HG02610 (cell line): ENCODE data around the gene NWD2.

ENCODE experiments used
- ATAC-seq: cut with Tn5 transposase; IDR thresholded peaks from one replicate; pipeline ENCODE4 v1.9.1; 2021; ENCODE audit warnings: mild to moderate bottlenecking, moderate library complexity; ENCODE audit not compliant: unreplicated experiment

The NWD2 gene

DNA sequence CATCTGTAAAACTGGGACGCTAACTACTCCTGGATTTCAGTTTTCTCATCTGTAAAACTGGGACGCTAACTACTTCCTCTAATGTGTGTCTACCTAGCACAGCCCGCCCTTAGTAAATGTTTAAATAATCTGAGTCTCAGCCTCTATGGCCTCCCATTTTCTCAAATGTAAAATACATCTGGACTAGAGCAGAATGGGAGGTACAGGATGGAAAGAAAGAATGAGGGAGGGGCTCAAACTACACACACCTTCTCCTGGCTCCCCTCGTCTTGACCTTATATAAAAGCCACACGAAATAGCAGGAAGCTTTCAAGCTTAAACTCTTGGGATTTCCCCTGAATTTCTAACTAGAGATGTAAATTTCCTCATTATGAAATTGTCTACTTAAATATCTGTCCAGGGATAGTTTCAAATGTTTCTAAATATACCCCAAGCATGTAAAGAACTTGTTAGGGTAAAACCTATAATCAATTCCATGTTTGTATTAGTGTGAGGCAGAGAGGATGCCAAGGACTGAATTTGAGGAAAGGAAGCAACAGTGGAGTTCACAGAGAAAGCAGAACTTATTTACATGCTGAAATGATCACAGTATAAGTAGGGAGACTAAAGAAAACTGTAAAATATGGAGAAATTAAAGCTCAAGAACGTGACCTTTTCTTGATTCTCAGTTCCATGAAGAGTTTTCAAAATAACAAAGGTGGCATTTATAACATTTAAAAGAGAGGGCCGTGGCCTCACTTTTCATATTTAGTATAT is 220.0 kb downstream of the NWD2 start:
- ATAC-seq, result no peak

DNA sequence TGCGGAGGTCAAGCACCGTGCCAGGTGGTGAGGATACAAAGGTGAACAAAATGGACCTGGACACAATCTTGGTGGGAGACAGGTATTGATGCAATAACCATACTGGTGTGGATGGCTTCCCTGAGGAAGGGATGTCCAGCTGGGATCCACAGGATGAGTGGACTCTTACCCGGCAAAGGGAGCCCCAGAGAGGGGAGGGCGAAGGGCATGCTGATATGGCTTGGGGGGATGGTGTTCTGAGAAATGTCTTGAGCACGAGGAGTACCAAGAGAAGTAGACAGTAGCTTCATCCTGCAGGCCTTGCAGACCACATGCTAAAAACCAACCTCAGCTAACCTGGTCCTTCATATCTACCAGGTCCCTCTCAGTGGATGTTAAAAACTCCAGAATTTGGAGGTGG is 220.8 kb downstream of the NWD2 start:
- no peak for ATAC-seq

DNA sequence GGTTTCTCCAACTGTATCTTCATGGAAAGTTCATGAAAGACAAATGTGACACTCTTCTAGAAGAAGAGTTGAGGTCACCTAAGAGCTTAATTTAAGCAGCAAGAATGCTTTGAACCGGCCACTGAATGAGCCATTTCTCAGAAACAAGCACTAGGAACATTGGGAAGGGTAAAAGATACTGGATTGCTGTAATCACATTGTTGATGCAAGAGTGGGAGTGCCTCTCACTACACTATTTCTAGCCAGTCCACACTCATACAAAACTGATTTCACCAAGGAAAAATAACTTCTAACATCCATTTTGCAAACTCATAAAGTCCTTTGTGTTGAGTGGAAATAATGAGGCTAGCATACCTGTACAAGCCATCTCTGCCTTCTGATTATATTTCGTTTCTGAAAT is 221.3 kb downstream of the NWD2 start:
- no peak for ATAC-seq

DNA sequence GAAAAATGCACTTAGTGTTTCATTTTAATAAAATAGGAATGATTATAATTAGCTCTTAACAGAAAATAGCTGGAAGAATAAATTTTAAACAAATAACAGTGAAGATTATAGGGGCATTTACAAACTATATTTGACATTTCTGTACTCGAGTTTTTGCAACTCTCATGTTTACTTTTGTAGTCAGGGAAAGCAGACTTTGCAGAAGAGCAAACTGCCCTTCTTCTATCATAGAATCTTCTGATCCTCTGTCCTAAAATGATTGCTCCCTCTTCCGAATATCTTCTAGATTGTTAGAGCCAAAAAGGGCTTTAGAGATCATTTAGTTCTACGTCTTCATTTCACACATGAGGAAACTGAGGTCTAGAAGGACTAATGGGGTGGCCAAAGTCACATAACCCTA is 222.7 kb downstream of the NWD2 start:
- ATAC-seq, result no peak

DNA sequence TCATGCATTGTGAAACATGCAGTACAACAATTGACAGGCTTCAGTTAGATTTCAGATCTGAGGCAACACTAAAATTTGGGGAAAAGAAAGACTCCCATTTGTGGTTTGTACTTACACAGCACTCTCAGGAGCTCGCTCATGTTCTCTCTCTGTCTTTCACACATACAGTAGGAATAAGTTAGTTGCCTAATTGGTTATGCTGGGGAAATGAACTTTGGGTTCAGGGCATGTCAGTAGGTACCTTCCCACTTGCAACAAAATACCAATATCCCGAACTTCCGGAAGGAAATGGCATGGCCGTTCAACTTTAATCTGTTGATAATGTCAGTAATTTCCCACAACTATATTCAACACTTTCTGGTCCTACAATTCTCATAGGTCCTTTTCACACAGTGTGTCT is 223.3 kb downstream of the NWD2 start:
- ATAC-seq, result no peak

DNA sequence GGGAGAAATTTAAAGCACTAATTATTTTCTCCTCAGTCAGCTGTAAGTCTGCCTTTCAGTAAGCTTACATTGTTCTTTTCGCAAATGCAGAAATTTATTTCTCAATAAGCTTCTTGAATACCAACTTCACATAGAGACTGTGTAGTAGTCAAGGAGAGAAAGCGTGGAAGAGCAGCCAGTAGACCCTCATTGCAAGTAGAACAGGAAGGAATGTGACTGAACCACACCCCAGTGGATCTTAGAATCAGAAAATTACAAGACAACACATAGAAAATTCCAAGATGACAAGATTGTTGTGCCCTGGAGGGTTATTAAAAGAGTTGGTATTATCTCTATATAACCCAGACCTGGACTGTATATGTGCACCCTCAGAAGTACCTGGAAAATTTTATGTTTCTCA is 224.7 kb downstream of the NWD2 start:
- ATAC-seq, result no peak

DNA sequence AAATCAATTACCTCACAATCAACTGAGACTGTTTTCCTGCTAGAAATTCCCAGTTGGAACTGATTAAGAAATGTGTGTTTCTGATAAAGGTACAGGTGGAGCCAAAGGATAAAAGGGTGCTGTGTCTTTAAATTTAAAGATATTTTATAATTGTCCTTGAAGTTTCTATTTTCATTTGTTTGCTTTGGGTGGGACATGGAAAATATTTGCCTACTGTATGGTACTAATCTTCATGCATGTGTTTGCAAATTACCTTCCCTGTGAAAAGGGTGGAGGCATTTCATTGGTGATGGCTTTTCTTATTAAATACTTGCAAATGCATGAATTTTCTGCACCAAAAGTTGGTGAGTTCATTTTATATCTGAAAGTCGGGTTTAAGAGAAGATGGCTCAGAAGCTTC is 225.7 kb downstream of the NWD2 start:
- ATAC-seq, result no peak

DNA sequence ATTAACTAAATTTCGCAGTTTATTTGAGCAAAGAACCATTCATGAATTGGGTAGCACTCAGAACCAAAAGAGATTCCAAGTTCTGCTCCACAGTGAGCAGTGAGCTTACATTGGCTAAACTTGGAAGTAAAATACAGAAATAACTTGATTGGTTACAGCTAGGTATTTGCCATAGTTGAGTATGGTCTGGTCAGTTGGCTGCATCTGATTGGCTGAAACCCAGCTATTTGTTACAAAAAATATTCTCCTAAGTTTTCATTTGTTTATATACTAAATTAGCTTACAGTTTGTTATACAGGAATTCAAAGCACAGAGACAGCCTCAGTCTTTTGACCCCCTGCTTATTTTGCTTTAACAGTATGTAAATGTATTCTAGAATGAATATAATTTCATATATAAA is 226.6 kb downstream of the NWD2 start:
- no peak for ATAC-seq

DNA sequence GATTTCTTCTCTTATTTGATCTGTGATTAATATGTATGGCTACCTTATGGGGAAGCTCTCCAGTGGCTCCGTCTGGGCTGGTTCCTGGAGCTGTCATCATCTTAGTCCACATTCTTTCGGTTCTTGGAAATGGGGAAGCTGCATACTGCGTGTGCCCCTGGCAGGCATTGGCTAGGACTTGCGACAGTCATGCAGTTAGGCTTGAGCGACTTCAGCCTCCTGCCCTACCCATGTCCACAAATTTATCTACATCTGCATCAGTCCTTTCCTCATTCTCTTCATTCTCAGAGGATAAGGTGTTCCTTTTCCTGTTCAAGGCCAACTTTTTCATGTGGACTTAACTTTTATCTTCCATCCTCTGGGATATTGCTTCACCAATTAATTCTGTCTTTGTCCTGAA is 227.4 kb downstream of the NWD2 start:
- no peak for ATAC-seq

DNA sequence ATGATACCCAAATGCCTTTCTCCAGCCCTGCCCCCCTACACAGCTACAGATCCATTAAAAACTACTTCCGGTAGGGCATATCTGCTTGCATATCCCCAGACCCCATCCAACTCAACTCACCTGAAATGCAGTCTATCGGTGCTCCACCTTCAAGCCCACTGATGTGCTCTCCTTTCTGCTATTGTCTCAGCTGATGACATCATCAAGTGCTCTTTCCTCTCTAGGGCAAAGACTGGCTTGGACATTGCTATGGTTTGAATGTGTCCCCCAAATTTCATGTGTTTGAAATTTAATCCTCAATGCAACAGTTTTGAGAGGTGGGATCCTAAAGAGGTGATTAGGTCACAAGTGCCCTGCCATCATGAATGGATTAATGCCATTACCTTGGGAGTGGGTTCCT is 229.3 kb downstream of the NWD2 start:
- ATAC-seq, result no peak

DNA sequence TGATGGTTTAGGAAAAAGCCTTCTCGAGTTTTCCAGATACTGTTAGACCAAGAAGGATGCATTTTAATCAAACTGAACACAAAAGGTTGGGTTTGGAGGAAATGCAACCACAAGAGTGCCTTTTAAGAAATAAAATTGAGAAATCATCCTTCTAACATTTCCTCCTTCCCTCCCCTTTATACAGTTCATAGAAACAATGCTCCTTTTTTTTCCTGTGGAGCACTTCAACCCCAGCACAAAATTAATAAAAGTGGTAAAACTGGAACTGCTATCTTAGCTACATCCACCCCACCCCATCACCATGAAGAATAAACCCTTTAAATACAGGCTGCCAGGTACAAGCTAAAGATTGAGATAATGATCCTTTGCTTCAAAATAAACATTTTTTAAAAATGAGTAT is 230.5 kb downstream of the NWD2 start:
- no peak for ATAC-seq

DNA sequence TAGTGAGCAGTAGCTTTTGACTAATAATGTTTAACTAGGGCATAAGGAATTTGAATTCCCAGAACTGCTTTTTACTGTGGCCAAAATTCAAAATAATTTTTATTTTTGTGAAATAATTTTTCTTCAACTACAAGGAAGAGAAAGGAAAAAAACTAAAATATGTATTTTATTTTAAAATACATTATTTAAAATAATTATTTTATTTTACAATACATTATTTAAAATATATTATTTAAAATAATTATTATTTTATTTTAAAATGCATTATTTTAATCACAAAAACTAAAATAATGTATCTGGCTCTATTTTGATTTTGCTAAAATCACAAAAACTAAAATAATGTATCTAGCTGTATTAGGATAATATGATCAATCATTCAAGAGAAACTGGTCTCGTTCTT is 231.2 kb downstream of the NWD2 start:
- ATAC-seq, result no peak

DNA sequence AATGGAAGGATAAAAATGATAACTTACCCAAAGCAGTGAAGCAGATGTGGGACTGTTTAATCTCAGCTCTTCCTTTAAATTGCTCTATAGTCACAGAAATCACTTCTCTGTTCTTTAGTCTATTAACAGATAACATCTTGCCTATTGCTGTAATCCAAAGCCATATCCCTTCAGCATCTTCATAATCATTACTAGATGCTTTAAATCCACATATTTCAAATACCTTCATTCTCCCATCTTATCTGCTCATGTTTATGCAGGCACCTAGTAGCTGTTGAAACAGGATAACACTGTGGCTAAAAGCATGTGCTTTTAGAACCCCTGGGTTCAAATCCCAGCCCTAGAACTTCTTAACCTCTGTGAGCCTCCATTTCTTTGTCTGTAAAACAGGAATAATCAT is 231.7 kb downstream of the NWD2 start:
- ATAC-seq, result no peak

DNA sequence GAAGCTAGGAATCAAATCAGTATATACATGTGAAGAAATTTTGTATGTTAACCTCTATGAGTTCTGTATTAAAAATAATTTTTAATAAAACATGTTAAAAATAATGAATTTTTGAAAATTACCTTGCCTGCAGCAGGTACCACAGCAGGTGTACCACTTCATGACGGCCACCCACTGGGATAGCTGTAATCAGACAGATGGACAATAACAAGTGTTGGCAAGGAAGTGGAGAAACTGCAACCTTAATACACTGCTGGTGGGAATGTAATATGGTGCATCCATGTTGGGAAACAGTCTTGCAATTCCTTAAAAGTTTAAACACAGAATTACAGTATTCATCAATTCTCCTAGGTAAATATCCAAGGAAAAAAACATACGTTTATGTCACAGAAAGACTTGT is 232.1 kb downstream of the NWD2 start:
- no peak for ATAC-seq

DNA sequence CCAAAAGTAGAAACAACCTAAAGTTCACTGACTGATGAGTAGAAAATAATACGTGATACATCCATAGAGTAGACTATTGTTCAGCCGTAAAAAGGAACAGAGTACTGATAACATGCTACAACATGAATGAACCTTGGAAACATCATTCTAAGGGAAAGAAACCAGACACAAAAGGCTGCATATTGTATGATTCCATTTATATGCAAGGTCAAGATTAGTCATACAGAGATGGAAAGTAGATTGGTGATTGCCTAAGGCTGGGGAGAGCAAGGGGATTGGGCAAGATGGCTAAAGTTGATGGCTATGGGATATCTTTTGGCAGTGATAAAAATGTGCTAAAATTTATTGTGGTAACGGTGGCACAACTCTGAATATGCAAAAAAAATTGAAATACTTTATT is 232.6 kb downstream of the NWD2 start:
- ATAC-seq, result no peak

DNA sequence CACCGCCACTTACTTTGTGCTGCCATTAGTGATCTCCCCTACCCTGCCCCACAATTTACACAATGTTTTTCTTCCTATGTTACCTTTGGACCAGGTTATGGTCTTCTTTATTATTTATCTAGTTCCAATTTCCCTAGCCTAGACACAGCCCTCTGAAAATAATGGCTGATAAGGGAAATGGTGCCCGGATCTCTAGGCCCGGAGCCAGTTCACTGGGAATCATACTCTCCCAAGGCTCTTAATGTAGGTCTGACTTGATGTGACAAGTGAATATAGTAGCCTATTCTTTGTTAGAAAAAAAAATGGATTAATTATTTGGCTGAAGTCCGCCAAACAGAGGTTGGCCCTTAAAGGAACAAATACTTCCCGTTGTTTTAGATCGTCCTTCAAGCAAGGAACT is 233.6 kb downstream of the NWD2 start:
- ATAC-seq, result no peak

DNA sequence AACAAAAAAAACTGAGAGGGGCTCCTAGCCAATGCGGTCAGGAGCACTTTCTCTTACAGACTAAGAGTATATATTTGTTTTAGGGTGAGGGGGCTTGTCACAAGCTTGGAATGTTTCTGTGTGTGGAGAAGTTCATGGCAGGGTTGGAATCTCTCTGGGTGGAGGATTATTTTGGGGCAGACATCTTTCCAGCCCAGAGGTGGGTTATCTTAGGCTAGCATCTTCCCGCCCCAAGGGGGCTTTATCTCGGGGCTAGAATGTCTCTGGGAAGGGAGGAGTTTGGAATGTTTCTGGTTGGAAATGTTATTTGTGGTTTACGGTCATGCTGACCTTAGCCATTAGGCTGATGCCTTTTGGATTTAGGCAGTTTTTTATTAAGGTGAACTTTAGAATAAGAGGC is 236.0 kb downstream of the NWD2 start:
- no peak for ATAC-seq

DNA sequence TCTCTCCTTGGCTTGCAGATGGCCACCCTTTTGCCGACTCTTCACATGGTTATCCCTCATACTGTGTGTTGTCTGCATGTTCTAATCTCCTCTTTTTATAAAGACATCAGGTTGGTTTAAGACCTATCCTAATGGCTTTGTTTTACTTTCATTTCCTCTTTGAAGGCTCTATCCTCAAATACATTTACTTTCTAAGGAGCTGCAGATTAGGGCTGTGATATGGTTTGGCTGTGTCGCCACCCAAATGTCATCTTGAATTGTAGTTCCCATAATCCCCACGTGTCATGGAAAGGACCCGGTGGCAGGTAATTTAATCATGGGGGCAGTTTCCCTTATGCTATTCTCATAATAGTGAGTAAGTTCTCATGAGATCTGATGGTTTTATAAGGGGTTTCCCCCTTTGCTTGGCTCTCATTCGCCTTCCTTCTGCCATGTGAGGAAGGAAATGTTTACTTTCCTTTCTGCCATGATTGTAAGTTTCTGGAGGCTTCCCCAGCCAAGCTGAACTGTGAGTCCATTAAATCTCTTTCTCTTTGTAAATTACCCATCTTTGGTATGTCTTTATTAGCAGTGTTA is 237.1 kb downstream of the NWD2 start:
- ATAC-seq, result no peak

DNA sequence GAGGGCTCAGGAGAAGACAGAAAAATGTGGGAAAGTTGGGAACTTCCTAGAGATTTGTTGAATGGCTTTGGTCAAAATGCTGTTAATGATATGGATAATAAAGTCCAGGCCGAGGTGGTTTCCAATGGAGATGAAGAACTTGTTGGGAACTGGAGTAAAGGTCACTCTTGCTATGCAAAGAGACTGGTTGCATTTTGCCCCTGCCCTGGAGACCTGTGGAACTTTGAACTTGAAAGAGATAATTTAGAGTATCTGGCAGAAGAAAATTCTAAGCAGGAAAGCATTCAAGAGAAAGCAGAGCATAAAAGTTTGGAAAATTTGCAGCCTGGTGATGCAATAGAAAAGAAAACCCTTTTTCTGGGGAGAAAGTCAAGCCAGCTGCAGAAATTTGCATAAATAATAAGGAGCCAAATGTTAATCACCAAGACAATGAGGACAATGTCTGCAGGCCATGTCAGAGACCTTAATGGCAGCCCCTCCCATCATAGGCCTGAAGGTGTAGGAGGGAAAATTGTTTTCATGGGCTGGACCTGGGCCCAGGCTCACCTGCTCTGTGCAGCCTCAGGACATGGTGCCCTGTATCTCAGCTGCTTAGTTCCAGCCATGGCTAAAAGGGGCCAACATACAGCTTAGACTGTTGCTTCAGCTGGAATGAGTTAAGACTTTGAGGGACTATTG is 237.8 kb downstream of the NWD2 start:
- no peak for ATAC-seq

DNA sequence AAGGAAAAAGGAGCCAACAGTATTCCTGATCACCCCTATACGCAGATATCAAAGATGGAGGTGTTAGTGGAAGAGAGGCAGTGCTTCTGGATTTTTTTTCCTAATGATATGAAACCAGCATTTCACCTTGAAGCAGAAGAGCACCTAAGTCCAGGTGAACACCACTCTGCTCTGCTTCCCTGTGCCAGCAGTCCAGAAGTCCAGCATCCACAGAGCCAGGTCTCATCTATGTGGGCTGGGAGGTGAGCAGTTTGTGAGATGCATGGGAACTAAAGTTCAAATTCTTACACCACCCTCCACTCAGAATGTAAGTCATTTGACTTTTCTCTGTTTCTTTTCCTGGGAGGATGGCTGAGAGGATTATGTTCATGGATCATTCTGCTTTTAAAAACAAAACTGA is 239.1 kb downstream of the NWD2 start:
- ATAC-seq, result no peak

DNA sequence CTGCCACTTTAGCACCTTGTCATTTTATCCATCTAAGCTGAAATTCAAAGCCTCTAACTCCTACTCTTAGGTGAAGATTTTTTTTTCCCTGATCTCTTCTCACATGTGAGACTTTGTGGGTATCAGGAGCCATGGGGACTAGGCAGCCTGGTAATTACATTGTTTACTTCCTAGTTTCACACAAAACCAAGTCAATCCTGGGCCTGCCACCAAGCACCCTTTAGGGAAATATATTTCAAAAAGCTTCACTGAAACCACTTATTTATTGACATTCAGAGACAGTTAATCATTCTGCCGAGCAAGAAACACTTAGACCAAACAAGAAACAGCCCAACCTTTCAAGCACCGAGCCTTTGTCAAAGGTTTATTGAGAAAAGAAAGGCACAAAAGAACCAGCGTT is 241.6 kb downstream of the NWD2 start:
- no peak for ATAC-seq

DNA sequence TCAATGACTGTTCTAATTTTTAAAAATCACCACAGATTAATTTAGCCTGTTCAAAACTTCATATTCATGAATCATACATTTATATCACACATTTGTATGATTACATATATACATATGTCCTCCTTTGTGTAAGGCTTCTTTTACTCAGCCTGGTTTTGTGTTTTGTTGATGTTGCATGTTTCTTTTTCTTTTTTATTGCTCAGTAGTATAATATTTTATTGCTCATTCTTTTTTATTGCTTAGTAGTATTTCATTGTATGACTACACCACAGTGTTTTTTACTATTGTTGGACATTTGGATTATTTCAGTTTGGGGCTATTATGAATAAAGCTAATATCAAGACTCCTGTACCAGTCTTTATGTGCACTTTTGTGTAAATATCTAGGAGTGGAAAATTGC is 243.1 kb downstream of the NWD2 start:
- ATAC-seq, result no peak

DNA sequence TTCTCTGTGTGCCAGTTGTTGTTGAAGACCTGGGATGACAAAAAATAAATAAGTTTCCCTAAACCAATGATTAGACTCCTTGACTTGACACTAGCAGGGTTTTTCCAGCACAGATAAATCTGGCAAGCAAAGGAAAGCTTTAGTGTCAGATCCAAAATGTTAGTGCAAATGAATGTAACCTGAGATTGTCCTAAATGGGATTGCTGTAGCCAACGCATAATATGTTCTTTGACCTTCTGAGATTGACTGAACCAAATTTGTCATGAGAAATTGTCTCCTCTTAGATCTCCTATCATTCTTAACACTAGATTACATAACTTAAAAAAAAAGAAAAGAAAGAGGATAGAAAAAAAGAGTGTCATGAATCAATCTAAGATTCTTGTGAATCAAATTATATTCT is 245.2 kb downstream of the NWD2 start:
- ATAC-seq, result no peak
